ENCODE measurements around the gene A4GNT. TPM values are rescaled to one million over a fixed set of nuclear protein-coding genes. Genes with fewer than 3 reads are reported as not detected.
A peak's percentile ranks its signal among the peaks of the same experiment; 100 is the strongest.
"Not testable (repeated sequence)": the region's sequence is repeated elsewhere in the genome, so short reads cannot be mapped to it uniquely, and the experiment has no call there.

The A4GNT gene
- total RNA-seq, 1 donor from 2014 or later, result not detected

DNA sequence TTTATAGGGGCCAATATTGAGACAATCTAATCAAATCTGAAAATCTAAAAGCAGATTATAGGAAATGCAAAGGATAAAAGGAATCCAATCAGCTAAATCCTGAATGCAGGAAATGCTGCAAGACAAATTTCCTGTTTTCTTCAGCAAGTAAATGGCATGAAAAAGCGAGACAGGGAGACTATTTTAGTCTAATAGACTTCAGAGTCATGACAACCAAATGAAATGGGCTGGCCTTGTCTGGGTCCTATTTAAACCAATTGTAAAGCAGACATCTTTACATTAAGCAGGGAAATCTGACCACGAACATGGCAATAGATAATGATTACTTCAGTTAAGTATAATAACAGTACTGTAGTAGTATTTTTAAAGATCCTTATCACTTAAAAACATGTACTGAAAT, 40.4 kb upstream of the A4GNT start:
- TF ChIP-seq, protein P1, sequence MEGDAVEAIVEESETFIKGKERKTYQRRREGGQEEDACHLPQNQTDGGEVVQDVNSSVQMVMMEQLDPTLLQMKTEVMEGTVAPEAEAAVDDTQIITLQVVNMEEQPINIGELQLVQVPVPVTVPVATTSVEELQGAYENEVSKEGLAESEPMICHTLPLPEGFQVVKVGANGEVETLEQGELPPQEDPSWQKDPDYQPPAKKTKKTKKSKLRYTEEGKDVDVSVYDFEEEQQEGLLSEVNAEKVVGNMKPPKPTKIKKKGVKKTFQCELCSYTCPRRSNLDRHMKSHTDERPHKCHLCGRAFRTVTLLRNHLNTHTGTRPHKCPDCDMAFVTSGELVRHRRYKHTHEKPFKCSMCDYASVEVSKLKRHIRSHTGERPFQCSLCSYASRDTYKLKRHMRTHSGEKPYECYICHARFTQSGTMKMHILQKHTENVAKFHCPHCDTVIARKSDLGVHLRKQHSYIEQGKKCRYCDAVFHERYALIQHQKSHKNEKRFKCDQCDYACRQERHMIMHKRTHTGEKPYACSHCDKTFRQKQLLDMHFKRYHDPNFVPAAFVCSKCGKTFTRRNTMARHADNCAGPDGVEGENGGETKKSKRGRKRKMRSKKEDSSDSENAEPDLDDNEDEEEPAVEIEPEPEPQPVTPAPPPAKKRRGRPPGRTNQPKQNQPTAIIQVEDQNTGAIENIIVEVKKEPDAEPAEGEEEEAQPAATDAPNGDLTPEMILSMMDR (IDR thresholded peaks at IDR 0.05; ENCODE audit: partially characterized antibody, unreplicated experiment), result no peak
- no peak overlapping the region for H3K27ac Mint-ChIP-seq (ENCODE audit: unreplicated experiment)
- no peaks in the 10 kb centered on the region for H3K36me3 Mint-ChIP-seq (ENCODE audit: unreplicated experiment)
- H3K9me3 Mint-ChIP-seq (ENCODE audit: unreplicated experiment), result peaks cover 4% of the 10 kb centered on the region
- peaks cover 3% of the 10 kb centered on the region for H3K4me1 Mint-ChIP-seq (ENCODE audit: low read depth, unreplicated experiment)
- DNase-seq, result no peak
- peaks cover 2% of the 10 kb centered on the region for H3K27me3 Mint-ChIP-seq (ENCODE audit: unreplicated experiment)
- peak overlapping the region; percentile 34 for H3K4me3 Mint-ChIP-seq (ENCODE audit: unreplicated experiment)

DNA sequence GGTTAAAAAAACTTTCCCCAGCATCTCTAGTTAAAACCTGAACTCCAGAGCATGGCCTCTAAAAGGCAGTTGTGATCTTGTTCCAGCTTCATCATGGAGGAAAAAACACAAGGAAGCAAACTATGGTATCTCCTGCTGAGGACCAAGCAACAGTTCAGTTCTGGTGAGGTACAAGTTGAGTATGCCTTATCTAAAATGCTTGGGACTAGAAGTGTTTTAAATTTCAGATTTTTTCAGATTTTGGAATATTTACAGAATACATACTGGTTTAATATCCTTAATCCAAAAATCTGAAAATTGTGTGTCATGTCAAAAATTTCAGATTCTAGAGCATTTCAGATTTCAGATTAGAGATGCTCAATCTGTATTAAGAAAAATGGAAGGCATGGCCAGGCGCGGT, 32.9 kb upstream of the A4GNT start:
- H3K9me3 Mint-ChIP-seq (ENCODE audit: unreplicated experiment), result no peaks in the 10 kb centered on the region
- no peak for DNase-seq
- H3K4me3 Mint-ChIP-seq (ENCODE audit: unreplicated experiment), result no peak overlapping the region
- TF ChIP-seq, protein P1 (IDR thresholded peaks at IDR 0.05; ENCODE audit: partially characterized antibody, unreplicated experiment), result no peak
- peaks cover 2% of the 10 kb centered on the region for H3K27me3 Mint-ChIP-seq (ENCODE audit: unreplicated experiment)
- peaks cover 4% of the 10 kb centered on the region for H3K36me3 Mint-ChIP-seq (ENCODE audit: unreplicated experiment)
- no peak overlapping the region for H3K27ac Mint-ChIP-seq (ENCODE audit: unreplicated experiment)
- H3K4me1 Mint-ChIP-seq (ENCODE audit: low read depth, unreplicated experiment), result no peaks in the 10 kb centered on the region

DNA sequence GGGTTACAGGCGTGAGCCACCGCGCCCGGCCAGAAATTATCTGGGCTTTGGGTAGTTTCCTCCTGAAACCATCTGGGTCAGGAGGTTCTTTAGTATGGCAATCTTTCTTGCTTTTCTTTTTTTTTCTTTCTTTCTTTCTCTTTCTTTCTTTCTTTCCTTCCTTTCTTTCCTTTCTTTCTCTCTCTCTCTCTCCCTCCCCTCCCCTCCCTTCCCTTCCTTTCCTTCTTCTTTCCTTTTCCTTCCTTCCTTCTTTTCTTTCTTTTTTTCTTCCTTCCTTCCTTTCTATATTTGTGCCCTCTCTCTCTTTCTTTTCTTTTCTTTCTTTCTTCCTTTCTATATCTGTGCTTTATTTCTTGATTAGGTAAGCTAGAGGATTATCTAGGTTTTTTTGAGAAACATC, 25.6 kb upstream of the A4GNT start:
- Mint-ChIP-seq H3K27me3 (ENCODE audit: unreplicated experiment) (peaks cover 5% of the 10 kb centered on the region), H3K4me3 (ENCODE audit: unreplicated experiment) (no peak overlapping the region), H3K36me3 (ENCODE audit: unreplicated experiment) (peaks cover 11% of the 10 kb centered on the region), H3K9me3 (ENCODE audit: unreplicated experiment) (peaks cover 5% of the 10 kb centered on the region), H3K27ac (ENCODE audit: unreplicated experiment) (no peak overlapping the region), H3K4me1 (ENCODE audit: low read depth, unreplicated experiment) (no peaks in the 10 kb centered on the region)
- TF ChIP-seq, protein P1 (IDR thresholded peaks at IDR 0.05; ENCODE audit: partially characterized antibody, unreplicated experiment), result no peak
- no peak for DNase-seq

DNA sequence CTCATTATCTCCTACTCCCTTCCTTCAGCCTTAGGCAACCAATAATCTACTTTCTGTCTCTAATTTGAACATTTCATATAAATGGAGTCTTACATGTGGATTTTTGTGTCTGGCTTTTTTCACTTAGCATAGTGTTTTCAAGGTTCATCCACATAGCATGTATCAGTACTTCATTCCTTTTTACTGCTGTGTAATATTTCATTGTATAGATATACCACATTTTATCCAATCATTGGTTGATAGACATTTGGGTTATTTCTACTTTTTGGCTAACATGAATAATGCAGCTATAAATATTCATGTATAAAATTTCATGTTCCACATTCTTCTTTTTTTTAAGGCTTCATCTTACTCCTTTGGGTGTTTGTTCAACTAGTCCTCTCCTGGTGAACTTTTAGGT, 22.3 kb upstream of the A4GNT start:
- H3K27me3 Mint-ChIP-seq (ENCODE audit: unreplicated experiment), result peaks cover 4% of the 10 kb centered on the region
- peaks cover 8% of the 10 kb centered on the region for H3K36me3 Mint-ChIP-seq (ENCODE audit: unreplicated experiment)
- H3K4me3 Mint-ChIP-seq (ENCODE audit: unreplicated experiment), result no peak overlapping the region
- no peak for DNase-seq
- H3K27ac Mint-ChIP-seq (ENCODE audit: unreplicated experiment), result no peak overlapping the region
- H3K9me3 Mint-ChIP-seq (ENCODE audit: unreplicated experiment), result peaks cover 5% of the 10 kb centered on the region
- H3K4me1 Mint-ChIP-seq (ENCODE audit: low read depth, unreplicated experiment), result no peaks in the 10 kb centered on the region
- TF ChIP-seq, protein P1 (IDR thresholded peaks at IDR 0.05; ENCODE audit: partially characterized antibody, unreplicated experiment), result no peak

DNA sequence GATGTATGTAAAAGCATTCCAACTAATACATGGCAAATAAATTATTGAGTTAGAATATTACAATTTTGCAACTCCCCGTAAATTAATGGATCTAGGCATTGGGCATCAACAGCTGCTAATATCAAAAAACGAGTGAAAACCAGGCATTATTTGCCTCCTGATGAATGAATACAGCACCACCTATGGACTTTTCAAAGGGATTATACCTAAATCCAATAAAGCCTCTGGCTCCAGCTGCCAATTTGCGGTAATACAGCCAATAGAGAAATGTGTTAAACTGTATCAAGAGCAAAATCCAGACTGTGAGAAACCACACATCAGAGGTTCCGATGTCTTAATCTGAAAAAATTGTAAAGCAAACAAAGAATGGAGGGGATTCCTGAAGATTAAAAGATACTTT, 16.3 kb upstream of the A4GNT start:
- DNase-seq, result no peak
- Mint-ChIP-seq H3K4me3 (ENCODE audit: unreplicated experiment) (no peak overlapping the region), H3K4me1 (ENCODE audit: low read depth, unreplicated experiment) (no peaks in the 10 kb centered on the region), H3K9me3 (ENCODE audit: unreplicated experiment) (no peaks in the 10 kb centered on the region), H3K36me3 (ENCODE audit: unreplicated experiment) (no peaks in the 10 kb centered on the region), H3K27me3 (ENCODE audit: unreplicated experiment) (peaks cover 2% of the 10 kb centered on the region), H3K27ac (ENCODE audit: unreplicated experiment) (no peak overlapping the region)
- TF ChIP-seq, protein P1 (IDR thresholded peaks at IDR 0.05; ENCODE audit: partially characterized antibody, unreplicated experiment), result no peak

DNA sequence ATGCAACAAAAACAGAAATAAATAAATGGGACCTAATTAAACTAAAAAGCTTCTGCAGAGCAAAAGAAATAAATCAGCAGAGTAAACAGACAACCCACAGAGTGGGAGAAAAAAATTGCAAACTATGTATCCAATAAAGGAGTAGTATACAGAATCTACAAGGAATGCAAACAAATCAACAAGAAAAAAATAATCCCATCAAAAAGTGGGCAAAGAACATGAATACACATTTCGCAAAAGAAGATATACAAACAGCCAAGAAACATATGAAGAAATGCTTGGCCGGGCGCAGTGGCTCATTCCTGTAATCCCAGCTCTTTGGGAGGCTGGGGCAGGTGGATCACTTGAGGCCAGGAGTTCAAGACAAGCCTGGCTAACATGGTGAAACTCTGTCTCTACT, 10.0 kb upstream of the A4GNT start:
- not testable (repeated sequence) for H3K36me3 Mint-ChIP-seq (ENCODE audit: unreplicated experiment); H3K4me3 Mint-ChIP-seq (ENCODE audit: unreplicated experiment); H3K9me3 Mint-ChIP-seq (ENCODE audit: unreplicated experiment); DNase-seq; H3K27me3 Mint-ChIP-seq (ENCODE audit: unreplicated experiment); H3K4me1 Mint-ChIP-seq (ENCODE audit: low read depth, unreplicated experiment); H3K27ac Mint-ChIP-seq (ENCODE audit: unreplicated experiment)
